ENCODE results near the gene UNC119B. TPM values are rescaled to one million over a fixed set of nuclear protein-coding genes. Genes with fewer than 3 reads are reported as not detected.

Gene UNC119B
- total and polyA plus RNA-seq, 3 donors from 2014 or later: 42.2 to 45.2 (median 43.3) TPM

DNA sequence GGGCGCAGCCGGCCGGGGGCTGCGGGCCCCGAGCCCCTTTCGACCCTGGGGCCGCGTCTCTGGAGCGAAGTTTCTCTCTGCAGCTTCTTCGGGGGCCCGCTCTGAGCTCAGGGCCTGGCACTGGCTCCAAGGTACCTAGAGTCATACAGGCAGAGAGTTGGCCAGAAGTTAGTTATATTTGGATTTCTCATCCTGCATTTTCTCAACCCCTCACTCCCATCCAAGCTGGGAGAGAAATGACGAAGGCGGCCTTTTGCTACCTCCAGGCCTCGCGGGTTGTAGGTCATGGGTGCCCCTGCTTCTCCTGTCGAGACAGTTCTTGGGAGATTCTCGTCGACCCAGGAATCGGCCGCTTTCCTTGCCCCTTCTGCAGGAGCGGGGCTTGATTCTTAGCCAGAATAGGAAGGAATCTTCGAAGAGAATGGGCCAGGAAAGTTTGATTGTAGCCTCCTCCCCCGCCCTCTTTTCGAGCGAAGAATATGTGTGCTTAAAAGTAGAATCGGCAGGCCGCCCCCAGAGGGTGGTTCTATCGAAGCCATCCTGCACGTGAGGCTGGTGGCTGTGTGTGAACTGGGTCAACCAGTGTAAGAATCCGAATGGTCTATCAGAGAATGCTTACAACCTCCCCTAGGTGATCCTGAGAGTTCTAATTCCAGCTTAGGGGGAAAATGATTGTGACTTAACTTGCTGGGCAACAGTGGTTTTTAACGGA lies 22.5 kb upstream of the UNC119B start:
- H3K36me3 ChIP-seq (ENCODE audit: low read depth, missing control alignments): no peaks in the 10 kb centered on the region
- H3K4me3 ChIP-seq: peak overlapping the region; percentile 67 to 96
- WGBS, 2 donors: 0 to 1% methylated on average over 24 to 31 of the region's 31 CpGs
- peaks cover 23% of the 10 kb centered on the region for H3K4me1 ChIP-seq
- no peak for TF ChIP-seq POLR2A (IDR thresholded peaks at IDR 0.05)
- TF ChIP-seq, protein P1, sequence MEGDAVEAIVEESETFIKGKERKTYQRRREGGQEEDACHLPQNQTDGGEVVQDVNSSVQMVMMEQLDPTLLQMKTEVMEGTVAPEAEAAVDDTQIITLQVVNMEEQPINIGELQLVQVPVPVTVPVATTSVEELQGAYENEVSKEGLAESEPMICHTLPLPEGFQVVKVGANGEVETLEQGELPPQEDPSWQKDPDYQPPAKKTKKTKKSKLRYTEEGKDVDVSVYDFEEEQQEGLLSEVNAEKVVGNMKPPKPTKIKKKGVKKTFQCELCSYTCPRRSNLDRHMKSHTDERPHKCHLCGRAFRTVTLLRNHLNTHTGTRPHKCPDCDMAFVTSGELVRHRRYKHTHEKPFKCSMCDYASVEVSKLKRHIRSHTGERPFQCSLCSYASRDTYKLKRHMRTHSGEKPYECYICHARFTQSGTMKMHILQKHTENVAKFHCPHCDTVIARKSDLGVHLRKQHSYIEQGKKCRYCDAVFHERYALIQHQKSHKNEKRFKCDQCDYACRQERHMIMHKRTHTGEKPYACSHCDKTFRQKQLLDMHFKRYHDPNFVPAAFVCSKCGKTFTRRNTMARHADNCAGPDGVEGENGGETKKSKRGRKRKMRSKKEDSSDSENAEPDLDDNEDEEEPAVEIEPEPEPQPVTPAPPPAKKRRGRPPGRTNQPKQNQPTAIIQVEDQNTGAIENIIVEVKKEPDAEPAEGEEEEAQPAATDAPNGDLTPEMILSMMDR (IDR thresholded peaks at IDR 0.05): no peak
- H3K27me3 ChIP-seq: no peaks in the 10 kb centered on the region
- intact Hi-C loops (cut with DNase I; ENCODE audit: low total_unique reads): no loop called here
- peak; percentile 58 for DNase-seq
- peak overlapping the region; percentile 66 to 90 for H3K27ac ChIP-seq
- H3K9me3 ChIP-seq: no peaks in the 10 kb centered on the region

- intact Hi-C loops (cut with DNase I; ENCODE audit: low total_unique reads): no loop called here
- DNase-seq: peak; percentile 49
Observed at GRCh38 chr12:120688527-120689071, 21.7 kb upstream of the UNC119B start.

GRCh38 chr12:120689397-120690082 lies 20.7 kb upstream of the UNC119B start:
- 42% methylated on average over 6 of the region's 6 CpGs for WGBS, 2 donors
- H3K27ac ChIP-seq: no peak overlapping the region

More at GRCh38 chr12:120688527-120689071, 21.7 kb upstream of the UNC119B start:
- WGBS, 2 donors: 4 to 18% methylated on average over 6 of the region's 6 CpGs
- Histone ChIP-seq H3K27ac (peak overlapping the region; percentile 66 to 90), H3K27me3 (no peaks in the 10 kb centered on the region), H3K4me1 (peaks cover 23% of the 10 kb centered on the region), H3K4me3 (peak overlapping the region; percentile 67 to 96), H3K36me3 (ENCODE audit: low read depth, missing control alignments) (no peaks in the 10 kb centered on the region), H3K9me3 (no peaks in the 10 kb centered on the region)
- TF ChIP-seq, protein P1 (IDR thresholded peaks at IDR 0.05): no peak
- TF ChIP-seq POLR2A (IDR thresholded peaks at IDR 0.05): no peak

DNA sequence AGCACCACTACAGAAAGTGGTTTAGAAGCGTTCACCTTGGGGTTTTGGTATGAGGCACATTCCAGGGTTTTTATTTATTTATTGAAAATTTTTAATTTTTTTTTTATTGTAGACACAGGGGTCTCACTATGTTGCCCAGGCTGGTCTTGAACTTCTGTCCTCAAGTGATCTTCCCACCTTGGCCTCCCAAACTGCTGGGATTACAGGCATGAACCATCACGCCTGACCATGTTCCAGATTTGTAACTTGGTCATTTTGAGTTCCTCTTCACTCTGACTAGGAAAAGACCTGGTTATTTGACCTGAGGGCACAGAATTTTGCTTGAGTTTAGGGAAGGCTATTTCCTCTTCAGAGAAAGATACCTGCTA lies 20.2 kb upstream of the UNC119B start:
- no peaks in the 10 kb centered on the region for H3K36me3 ChIP-seq (ENCODE audit: low read depth, missing control alignments)
- 79 to 80% methylated on average over 2 of the region's 2 CpGs for WGBS, 2 donors
- H3K4me1 ChIP-seq: peaks cover 23% of the 10 kb centered on the region
- intact Hi-C loops (cut with DNase I; ENCODE audit: low total_unique reads): no loop called here
- H3K27me3 ChIP-seq: no peaks in the 10 kb centered on the region
- TF ChIP-seq, protein P1 (IDR thresholded peaks at IDR 0.05): no peak
- TF ChIP-seq POLR2A (IDR thresholded peaks at IDR 0.05): no peak
- H3K4me3 ChIP-seq: no peak overlapping the region
- DNase-seq: no peak
- no peak overlapping the region for H3K27ac ChIP-seq
- H3K9me3 ChIP-seq: no peaks in the 10 kb centered on the region

More at GRCh38 chr12:120689397-120690082, 20.7 kb upstream of the UNC119B start:
- Histone ChIP-seq H3K36me3 (ENCODE audit: low read depth, missing control alignments) (no peaks in the 10 kb centered on the region), H3K4me3 (no peak overlapping the region), H3K27me3 (no peaks in the 10 kb centered on the region), H3K9me3 (no peaks in the 10 kb centered on the region), H3K4me1 (peaks cover 23% of the 10 kb centered on the region)
- TF ChIP-seq POLR2A (IDR thresholded peaks at IDR 0.05): no peak
- TF ChIP-seq, protein P1 (IDR thresholded peaks at IDR 0.05): no peak
- intact Hi-C loops (cut with DNase I; ENCODE audit: low total_unique reads): no loop called here
- no peak for DNase-seq

Measured in testis (tissue), 3 donors.